ENCODE data around the gene PCYOX1L. TPM values are rescaled to one million over a fixed set of nuclear protein-coding genes. Genes with fewer than 3 reads are reported as not detected.

PCYOX1L gene
- 8.8 and 11.4 TPM in 2 replicates for total RNA-seq

DNA sequence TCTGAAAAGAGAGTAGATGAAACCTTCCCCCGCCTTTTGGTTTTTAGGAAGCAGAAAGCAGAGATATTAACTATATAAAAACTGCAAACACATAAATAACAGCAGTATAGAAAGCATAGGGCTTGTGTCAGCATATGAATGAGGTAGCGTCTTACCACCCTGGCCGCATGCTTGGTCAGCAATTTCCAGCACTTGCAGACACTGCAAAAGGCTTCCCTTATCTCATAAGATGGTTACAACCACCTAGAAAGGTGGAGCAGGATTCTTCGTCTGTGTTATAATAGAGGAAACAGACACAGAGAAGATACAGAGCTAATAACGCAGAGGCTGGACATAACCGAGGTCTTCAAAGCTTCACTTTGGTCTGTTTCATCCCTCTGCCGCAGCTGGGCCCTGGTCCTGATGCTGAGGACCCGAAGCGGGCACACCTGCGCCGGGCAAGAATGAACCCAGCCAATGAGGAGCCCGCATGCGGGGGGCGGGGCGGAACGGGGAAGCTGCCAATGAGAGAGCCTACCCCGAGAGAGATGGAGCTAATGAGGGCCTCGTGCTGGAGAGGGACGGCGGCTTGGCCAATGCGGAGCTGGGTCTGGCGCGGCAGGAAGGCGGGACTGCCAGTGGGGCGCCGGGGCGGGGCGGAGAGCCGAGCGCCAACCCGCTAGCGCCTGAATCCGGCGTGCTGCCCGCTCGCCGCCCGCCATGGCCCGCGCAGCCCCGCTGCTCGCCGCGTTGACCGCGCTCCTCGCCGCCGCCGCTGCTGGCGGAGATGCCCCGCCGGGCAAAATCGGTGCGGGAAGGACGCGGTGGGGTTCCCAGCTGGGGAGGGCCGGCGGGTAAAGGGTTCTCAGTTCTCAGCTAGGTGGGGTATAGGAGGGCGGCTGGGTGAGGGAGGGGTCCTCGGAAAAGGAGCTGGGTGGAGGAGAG is at the start of gene PCYOX1L:
Gene PCYOX1L, plus strand, starts transcription at position 677 of the 924 bp plus-strand sequence. Its CDS starts 23 bp downstream, at position 700.

GRCh38 chr5:149345147-149345891 is 12.5 kb upstream of the PCYOX1L start, which contains the start of gene GRPEL2:
GRPEL2 (plus strand) TSS chr5:149345499; CDS start chr5:149345540, 41 bp downstream.

DNA sequence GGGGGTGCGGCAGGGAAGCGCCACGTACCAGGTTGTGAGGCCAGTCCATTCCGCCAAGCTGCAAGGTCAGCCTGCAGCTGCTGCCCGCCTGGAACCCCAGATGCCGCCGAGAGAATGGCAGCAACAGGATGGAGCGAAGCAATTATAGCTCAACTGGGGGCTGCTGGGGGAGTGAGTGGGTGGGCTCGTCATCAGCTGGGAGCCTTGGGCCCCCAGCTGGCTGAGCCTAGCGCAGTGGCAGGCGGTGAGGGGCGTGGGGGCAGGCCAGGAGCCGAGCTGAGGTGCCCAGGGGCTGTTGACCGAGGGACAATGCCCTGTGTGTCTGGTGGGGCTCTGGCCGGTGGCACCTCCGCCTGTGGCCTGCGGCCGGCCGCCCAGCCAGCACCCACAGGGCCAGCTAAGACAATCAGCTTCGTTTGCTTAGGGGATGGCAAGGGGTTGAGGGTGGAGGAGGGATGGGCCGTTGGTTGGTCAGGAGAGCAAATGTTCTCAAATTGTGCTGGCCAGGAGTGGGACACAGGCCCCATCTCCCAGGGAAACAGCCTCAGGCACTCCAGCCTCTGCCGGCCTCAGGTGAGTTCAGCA is 21.4 kb downstream of the PCYOX1L start, which contains the start of gene IL17B:
Gene IL17B, minus strand, starts transcription at position 116 of the 585 bp plus-strand sequence. Its CDS starts 67 bp downstream, at position 49.

Other genes starting within 250 kb of the PCYOX1L start
- 14.1 and 31.1 TPM in 2 replicates for gene ABLIM3, start 216.6 kb upstream of the PCYOX1L start, total RNA-seq
- gene AFAP1L1, start 86.2 kb upstream of the PCYOX1L start, total RNA-seq, result 92.1 and 118 TPM in 2 replicates
- 19.1 and 29.4 TPM in 2 replicates for gene GRPEL2, start 12.5 kb upstream of the PCYOX1L start, total RNA-seq
- not detected in 2 replicates for gene IL17B, start 21.2 kb downstream of the PCYOX1L start, total RNA-seq
- gene CSNK1A1, start 193.4 kb downstream of the PCYOX1L start, total RNA-seq, result 520 and 526 TPM in 2 replicates
- gene ARHGEF37, start 223.5 kb downstream of the PCYOX1L start, total RNA-seq, result 9.4 and 11.2 TPM in 2 replicates